DMS 273 treated with DMSO at 0.1 percent for 48 hours (cell line): ENCODE results near the gene F12.
"Not testable (repeated sequence)": the region's sequence is repeated elsewhere in the genome, so short reads cannot be mapped to it uniquely, and the experiment has no call there.

Experiments used
- DNase-seq: peaks from one replicate; lab custom pipeline; 2025; lab: John Stamatoyannopoulos, UW

Gene F12

DNA sequence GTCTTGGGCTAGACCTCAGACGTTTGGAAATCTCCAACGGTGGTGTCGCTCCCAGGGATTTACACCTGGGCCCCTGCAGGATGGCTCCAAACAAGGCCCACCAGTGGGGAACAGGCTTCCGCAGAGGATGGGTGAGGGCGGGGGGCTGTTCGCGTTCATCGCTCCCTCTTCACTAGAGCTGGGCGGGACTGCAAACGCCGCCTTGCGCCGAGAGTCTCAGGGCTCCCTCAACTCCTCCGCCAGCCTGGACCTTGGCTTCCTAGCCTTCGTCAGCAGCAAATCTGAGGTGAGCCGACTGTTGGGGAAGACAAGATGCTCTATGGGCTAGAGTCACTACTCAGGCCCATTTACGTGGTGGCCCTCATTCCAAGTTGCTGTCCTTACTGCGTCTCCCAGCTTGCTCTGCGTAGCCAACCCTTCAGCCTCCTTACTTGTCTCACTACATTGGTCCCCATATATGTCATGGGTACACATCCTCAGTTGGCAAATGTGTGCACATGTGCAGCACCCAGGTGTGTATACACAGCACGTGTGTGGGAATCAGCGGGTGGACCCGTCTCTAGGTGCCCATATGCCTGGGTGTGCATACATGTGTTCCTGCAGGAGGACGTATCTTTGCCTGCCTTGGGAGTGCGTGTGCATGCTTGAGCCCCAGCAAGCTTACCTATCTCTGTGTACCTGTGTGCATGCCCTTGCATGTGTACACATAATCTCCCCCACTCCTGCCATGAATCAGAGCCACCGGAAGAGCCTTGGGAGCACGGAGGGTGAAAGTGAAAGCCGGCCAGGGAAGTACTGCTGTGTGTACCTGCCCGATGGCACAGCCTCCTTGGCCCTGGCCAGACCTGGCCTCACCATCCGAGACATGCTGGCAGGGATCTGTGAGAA lies 41.1 kb downstream of the F12 start:
- DNase-seq = no peak

DNA sequence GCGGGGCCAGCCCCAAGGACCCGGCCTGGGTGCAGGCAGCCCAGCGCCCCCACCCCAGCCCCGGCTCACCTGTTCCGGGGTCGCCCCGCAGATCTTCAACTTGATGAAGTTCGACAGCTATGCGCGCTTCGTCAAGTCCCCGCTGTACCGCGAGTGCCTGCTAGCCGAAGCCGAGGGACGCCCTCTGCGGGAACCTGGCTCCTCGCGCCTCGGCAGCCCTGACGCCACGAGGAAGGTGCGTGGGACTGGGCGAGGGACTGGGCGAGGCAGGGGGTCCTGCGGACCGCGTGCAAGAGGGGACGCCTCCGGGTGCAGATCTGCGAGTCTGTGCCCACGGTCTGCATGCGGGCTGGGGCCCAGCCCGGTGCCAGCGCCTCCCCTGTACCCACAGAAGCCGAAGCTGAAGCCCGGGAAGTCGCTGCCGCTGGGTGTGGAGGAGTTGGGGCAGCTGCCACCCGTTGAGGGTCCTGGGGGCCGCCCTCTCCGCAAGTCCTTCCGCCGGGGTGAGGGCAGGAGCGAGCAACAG lies 42.0 kb downstream of the F12 start:
- no peak for DNase-seq

DNA sequence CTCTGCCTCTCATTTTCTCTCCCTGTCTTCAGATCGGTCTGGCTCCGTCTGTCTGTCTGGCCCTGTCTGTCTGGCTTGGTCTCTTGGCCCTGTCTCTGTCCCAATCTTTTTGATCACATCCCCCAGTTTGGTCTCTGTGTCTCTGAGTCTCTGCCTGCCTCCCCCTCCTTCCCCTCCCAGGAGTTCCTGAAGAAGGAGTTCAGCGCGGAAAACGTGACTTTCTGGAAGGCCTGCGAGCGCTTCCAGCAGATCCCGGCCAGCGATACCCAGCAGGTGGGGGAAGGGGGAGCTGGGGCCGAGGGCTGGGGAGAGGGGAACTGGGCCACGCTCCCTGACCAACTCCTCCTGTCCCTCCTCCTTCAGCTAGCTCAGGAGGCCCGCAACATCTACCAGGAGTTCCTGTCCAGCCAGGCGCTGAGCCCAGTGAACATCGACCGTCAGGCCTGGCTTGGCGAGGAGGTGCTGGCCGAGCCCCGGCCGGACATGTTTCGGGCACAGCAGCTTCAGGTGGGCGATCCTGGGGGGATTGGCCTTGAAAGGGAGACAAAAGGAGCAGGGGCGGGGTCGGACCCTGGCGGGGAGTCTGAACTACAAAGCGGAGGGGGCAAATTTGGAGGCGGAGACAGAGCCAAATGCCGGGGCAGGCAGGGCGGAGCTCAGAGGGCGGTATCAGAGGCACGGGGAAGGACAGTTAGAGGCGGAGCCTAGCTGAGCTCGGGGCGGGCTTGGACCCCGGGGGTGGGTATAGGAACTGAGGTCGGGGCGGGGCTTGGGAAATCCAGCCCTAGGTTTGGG lies 42.6 kb downstream of the F12 start:
- no peak for DNase-seq

- DNase-seq = no peak
Measured at GRCh38 chr5:177365845-177366527, 43.4 kb downstream of the F12 start.

DNA sequence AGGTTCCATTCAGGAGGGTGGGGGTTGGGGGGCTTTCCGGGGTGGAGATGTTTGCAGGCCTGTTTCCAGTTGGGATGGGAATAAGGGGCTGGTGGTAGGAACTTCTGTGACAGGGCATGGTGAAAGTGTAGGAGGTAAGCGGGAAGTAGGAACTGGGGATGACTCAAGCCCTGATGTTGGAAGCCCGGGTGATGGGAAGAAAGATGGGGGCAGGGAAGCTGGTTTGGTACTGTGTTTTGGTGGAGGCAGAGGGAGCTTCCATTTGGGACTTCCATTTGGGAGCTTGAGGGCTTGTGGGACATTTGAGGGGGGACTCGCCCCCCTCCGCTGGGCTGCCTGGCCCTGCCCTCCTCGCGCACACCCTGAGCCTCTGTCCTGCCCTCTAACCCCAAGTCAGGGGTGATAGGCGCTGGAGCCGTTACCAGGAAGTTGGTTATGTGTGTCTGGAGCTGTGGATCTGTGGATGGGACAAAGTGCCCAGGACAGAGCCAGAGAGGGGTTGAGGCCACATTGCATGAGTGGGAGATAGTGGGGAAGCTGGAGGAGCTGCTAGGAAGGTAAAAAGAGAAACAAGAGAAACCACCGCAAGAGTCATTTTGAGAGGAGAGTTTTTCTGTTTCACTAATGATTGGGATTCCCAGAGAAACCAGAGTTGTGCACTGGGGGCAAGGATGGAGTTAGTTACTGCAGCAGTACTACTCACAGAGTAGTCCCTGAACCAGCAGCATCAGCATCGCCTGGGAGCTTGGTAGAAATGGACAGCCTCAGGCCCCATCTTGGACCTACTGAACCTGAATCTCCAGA lies 45.0 kb downstream of the F12 start:
- no peak for DNase-seq

DNA sequence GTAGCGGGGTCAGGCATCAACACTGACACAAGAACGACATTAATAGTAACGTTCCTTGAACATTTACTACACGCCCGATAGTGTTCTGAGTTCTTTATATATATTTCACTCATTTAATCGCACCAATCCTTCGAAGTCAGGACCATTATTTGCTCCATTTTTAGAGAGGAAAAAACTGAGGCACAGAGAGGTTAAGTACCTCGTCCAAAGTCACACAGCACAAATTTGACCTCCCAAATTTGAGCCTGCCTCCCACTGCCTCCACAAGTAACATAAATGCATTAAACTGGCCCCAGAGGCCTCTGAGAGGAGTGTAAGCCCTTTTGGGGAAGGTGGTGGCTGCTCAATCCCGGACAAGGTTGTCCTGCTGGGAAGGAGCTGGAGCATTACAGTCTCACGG lies 45.8 kb downstream of the F12 start:
- no peak for DNase-seq

DNA sequence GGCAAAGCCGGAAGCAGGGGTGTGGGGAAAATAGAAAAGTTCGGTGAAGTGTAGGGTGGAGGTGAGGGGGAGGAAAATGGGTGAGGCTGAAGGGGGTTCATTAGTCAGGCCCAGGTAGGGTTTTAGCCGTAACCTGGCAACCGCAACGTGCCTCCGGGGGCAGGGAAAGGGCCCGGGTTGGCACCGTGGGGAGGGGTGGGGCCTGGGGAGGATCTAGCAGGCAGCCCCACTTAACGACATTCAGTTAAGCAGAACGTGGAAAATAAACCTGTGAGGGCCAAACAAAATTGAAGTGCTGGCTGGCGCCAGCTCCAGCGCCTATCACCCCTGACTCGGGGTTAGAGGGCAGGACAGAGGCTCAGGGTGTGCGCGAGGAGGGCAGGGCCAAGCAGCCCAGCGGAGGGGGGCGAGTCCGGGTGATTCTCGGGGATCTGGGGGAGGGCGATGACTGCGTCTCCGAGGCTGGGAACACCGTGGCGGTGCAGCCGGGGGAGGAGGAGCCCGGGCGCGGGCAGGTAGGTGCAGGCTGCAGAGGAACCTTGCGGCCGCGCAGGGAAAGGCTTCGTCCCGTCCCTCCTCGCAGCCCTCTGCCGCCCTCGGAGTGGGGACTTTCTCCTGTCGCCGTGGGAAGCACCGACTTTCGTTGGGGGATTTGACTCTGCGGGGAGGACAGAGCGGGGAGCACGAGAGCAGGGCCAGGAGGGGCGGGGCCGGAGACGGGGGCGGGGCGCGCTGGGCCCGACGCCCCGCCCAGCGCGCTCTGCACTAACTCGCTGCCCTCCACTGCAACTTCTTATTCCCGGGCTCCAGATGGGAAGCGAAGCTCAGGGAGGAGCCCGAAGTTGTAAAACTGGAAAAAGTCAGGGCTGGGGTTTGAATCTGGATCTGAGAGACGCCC lies 46.5 kb downstream of the F12 start:
- no peak for DNase-seq

DNA sequence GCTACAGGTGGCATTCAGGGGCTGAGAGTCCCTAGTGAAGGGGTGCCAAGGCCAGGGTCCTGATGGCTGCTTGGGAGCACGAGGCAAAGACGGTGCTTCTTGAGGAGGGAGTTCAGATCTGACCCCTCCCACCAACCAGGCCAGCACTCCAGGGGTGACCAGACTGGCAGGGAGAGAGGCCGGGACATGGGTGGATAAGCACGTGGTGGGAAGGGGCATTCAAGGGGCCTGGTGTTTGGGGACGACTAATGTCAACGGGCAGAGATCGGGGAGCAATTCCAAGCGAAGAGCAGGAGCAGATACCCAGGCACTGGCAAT lies 47.1 kb downstream of the F12 start:
- no peak for DNase-seq

- no peak for DNase-seq
Measured at GRCh38 chr5:177361418-177362291, 47.7 kb downstream of the F12 start.

- DNase-seq = not testable (repeated sequence)
Measured at GRCh38 chr5:177360740-177361139, 48.6 kb downstream of the F12 start.

DNA sequence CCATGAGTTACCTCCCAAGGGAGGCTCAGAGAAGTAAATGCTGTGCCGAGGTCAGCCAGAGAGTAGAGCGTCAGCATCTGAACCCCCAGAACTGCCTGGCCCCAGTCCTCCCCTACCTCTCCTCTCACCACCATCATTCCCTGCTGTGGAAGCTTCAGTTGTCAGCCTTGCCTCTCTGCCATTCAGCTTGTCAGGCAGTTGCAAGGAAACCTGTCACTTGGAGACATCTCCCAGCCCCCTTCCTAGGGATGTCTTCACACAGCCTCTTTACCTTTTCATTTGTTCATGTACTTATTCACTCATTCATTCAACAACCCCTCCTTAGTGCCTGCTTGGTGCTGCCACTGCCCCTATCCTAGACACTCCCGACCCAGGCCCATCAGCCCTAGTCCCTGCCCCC lies 49.5 kb downstream of the F12 start:
- DNase-seq = no peak

DNA sequence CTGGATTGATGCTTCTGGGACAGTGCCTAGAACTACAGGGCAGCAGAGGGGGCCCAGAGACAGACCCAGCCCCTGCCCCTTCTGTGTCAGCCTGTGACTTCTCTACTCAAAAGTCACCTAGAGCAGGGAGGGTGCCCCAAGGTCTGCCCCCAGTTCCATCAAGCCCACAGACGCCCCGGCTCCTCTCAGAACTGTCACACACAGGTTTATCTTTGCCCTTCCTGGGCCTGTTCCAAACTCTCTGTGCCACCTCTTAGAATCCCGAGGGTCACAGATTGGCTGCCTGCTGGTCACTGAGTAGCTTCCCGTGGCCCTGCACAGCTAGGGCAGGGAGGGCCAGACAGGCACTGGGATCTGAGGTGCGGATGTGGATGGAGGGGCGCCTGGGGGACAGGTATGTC lies 49.9 kb downstream of the F12 start:
- DNase-seq = no peak

GRCh38 chr5:177358370-177358819 lies 51.0 kb downstream of the F12 start:
- no peak for DNase-seq

GRCh38 chr5:177357459-177358351 lies 51.7 kb downstream of the F12 start, which contains the start of gene RGS14:
Gene RGS14 (plus strand): TSS chr5:177357924. CDS start chr5:177358025, 101 bp downstream.
- DNase-seq = no peak

DNA sequence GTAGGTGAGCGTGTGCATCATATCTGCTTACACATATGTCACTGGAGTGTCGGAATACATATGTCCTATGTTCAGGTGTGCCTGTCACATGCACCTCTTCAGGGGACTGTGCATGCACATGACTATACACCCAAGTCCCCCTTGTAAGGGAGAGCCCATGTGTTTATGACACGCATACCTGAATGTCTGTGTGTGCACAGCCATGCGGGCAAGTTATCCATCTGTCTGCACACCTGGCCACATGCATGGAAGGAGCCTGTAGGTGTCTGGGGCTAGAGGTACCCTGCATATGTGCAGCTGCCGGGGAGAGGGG lies 52.3 kb downstream of the F12 start:
- no peak for DNase-seq

- DNase-seq = no peak
Measured at GRCh38 chr5:177356746-177357145, 52.6 kb downstream of the F12 start.

DNA sequence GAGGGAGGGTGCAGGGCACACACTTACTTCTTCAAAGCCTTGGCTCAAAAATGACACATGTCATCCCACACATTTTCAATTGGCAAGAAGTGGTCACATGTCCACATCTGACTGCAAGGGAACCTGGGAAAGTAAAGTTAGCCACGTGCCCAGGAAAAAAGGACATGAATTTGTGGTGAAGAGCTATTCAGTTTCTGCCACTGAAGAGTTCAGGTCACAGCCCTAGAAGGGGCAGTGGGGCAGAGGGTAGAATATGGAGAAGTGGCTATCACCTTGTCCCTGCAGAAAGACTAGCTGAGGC lies 53.5 kb downstream of the F12 start:
- no peak for DNase-seq

GRCh38 chr5:177355162-177355867 lies 54.0 kb downstream of the F12 start:
- no peak for DNase-seq
